Tibial nerve (tissue), 4 donors: Measurements from ENCODE around the gene NTM.

ENCODE experiments used
- EP300 ChIP-seq, 2 donors: sonication (generic); formaldehyde crosslinking; IDR thresholded peaks; one replicate each; pipeline ENCODE4 v1.6.1; 2017; ENCODE audit warnings: antibody characterized with exemption in 2 of 2, mild to moderate bottlenecking in 1 of 2
- POLR2A ChIP-seq, 2 donors: fragments of 450-650 bp; IDR thresholded peaks; one replicate each; pipeline ENCODE4 v1.6.1; 2017; ENCODE audit warnings: antibody characterized with exemption in 2 of 2, mild to moderate bottlenecking in 2 of 2, moderate library complexity in 2 of 2
- TF ChIP-seq, protein P1 (sequence below), 5 experiments: fragments of 200-600 bp in 3 of 5; fragments of 450-650 bp in 2 of 5; sonication (generic) in 3 of 5; IDR thresholded peaks; one replicate each; pipeline ENCODE4 v1.5.1; 2016 to 2019; ENCODE audit warnings: antibody characterized with exemption in 5 of 5, mild to moderate bottlenecking in 3 of 5, moderate library complexity in 2 of 5

DNA sequence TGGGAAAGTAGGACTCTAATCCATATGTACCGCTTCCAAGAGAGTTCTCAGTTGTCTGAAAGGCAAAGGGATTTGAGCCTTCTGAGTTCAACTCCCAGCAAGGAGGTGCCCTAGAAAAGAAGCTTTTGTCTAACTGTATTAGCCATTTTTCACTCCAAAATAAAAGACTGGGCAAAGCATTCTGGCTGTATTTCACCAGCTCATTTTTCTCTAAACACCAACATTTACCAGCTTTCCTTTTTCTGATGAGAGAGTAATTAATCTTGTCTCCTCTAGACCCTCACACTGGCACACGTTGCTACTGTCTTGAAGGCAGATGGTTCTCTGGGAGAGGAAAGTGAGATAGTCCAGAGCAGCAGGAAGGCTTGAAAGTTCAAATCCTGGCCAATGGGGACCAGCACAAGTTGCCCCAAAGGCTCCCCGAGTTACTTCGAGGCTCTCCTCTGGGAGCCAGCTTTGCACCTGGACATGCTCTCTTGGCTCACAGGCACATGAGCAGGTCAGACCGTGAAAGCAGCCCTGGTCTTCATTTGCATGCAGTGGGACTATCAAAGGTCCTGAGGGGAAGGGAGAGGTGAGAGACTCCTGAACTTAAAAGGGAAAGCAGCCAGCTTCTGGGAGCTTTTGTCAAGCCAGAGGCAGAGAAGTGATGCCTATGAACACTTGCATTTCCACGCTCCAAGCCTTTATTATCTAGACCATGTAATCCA, 100.0 kb downstream of the NTM start:
- TF ChIP-seq POLR2A (IDR thresholded peaks at IDR 0.05): no peak
- TF ChIP-seq, protein P1, sequence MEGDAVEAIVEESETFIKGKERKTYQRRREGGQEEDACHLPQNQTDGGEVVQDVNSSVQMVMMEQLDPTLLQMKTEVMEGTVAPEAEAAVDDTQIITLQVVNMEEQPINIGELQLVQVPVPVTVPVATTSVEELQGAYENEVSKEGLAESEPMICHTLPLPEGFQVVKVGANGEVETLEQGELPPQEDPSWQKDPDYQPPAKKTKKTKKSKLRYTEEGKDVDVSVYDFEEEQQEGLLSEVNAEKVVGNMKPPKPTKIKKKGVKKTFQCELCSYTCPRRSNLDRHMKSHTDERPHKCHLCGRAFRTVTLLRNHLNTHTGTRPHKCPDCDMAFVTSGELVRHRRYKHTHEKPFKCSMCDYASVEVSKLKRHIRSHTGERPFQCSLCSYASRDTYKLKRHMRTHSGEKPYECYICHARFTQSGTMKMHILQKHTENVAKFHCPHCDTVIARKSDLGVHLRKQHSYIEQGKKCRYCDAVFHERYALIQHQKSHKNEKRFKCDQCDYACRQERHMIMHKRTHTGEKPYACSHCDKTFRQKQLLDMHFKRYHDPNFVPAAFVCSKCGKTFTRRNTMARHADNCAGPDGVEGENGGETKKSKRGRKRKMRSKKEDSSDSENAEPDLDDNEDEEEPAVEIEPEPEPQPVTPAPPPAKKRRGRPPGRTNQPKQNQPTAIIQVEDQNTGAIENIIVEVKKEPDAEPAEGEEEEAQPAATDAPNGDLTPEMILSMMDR (IDR thresholded peaks at IDR 0.05): no peak
- no peak for TF ChIP-seq EP300 (IDR thresholded peaks at IDR 0.05)
